ENCODE results near the gene DPP9.

- TF ChIP-seq EZH2phosphoT487 (IDR thresholded peaks at IDR 0.05; ENCODE audit: borderline replicate concordance, low read depth): no peak
- no peak for TF ChIP-seq TAF1 (IDR thresholded peaks at IDR 0.05; ENCODE audit: borderline replicate concordance, low read depth, low read length)
- TF ChIP-seq JUND (IDR thresholded peaks at IDR 0.05): no peak
- no peak for TF ChIP-seq CTCF (IDR thresholded peaks at IDR 0.05)
- TF ChIP-seq POLR2AphosphoS5 (IDR thresholded peaks at IDR 0.05; ENCODE audit: low read depth, low read length): no peak
- no peak for TF ChIP-seq TCF12 (IDR thresholded peaks at IDR 0.05)
- no peak for TF ChIP-seq NFIC (IDR thresholded peaks at IDR 0.05; ENCODE audit: borderline replicate concordance)
- no peak for TF ChIP-seq GATA2 (CRISPR knock-in tag; IDR thresholded peaks at IDR 0.05)
- TF ChIP-seq CHD2 (IDR thresholded peaks at IDR 0.05; ENCODE audit: low read length, partially characterized antibody): no peak
- no peak for TF ChIP-seq YY1 (IDR thresholded peaks at IDR 0.05; ENCODE audit: low read depth)
- no peak for TF ChIP-seq USF2 (IDR thresholded peaks at IDR 0.05; ENCODE audit: borderline replicate concordance, low read depth, low read length)
Measured at GRCh38 chr19:4758082-4758481, 34.4 kb upstream of the DPP9 start.
